Suprapubic skin (tissue), 3 donors: Measurements from ENCODE around the gene UBE4B.

Experiments
- CTCF ChIP-seq, 2 donors: fragments of 200-600 bp in 1 of 2; fragments of 450-650 bp in 1 of 2; sonication (generic) in 1 of 2; IDR thresholded peaks; one replicate each; pipeline ENCODE4 v1.5.1; 2016 to 2019; ENCODE audit warnings: antibody characterized with exemption in 2 of 2, mild to moderate bottlenecking in 1 of 2, moderate library complexity in 1 of 2
- EP300 ChIP-seq: sonication (generic); formaldehyde crosslinking; IDR thresholded peaks from one replicate; pipeline ENCODE4 v1.6.1; 2017; ENCODE audit warnings: antibody characterized with exemption

- no peak for TF ChIP-seq CTCF (IDR thresholded peaks at IDR 0.05)
- TF ChIP-seq EP300, result no peak
Observed at GRCh38 chr1:10019561-10019960, 13.2 kb upstream of the UBE4B start.
